ENCODE results near the gene TMCO1. TPM values are rescaled to one million over a fixed set of nuclear protein-coding genes. Genes with fewer than 3 reads are reported as not detected.
"Not testable (repeated sequence)": the region's sequence is repeated elsewhere in the genome, so short reads cannot be mapped to it uniquely, and the experiment has no call there.

The TMCO1 gene
- total RNA-seq, 2 experiments from 2014 or later: 79.9 to 81.1 TPM

- H3K4me3 Mint-ChIP-seq: no peak overlapping the region
- H3K9me3 Mint-ChIP-seq: peaks cover 6% of the 10 kb centered on the region
- no peak for DNase-seq
- H3K27me3 Mint-ChIP-seq: no peaks in the 10 kb centered on the region
- H3K36me3 Mint-ChIP-seq: peaks cover 62% of the 10 kb centered on the region
- no peak overlapping the region for H3K27ac Mint-ChIP-seq
- peaks cover 39% of the 10 kb centered on the region for H3K4me1 Mint-ChIP-seq
Observed at GRCh38 chr1:165683848-165684485, 84.7 kb downstream of the TMCO1 start.

- H3K27ac Mint-ChIP-seq, H3K4me3 Mint-ChIP-seq, DNase-seq, H3K9me3 Mint-ChIP-seq, H3K27me3 Mint-ChIP-seq: not testable (repeated sequence)
- Mint-ChIP-seq H3K36me3 (peaks cover 59% of the 10 kb centered on the region), H3K4me1 (peaks cover 31% of the 10 kb centered on the region)
Observed at GRCh38 chr1:165680773-165681172, 87.9 kb downstream of the TMCO1 start.

GRCh38 chr1:165680303-165680702, 88.4 kb downstream of the TMCO1 start:
- no peak overlapping the region for H3K27ac Mint-ChIP-seq
- peaks cover 1% of the 10 kb centered on the region for H3K9me3 Mint-ChIP-seq
- no peak overlapping the region for H3K4me3 Mint-ChIP-seq
- H3K27me3 Mint-ChIP-seq: no peaks in the 10 kb centered on the region
- peaks cover 56% of the 10 kb centered on the region for H3K36me3 Mint-ChIP-seq
- H3K4me1 Mint-ChIP-seq: peaks cover 26% of the 10 kb centered on the region
- DNase-seq: no peak

- Mint-ChIP-seq H3K4me1 (peaks cover 18% of the 10 kb centered on the region), H3K36me3 (peaks cover 52% of the 10 kb centered on the region), H3K27ac (no peak overlapping the region)
Observed at GRCh38 chr1:165679282-165680036, 89.2 kb downstream of the TMCO1 start.

GRCh38 chr1:165678509-165678908, 90.2 kb downstream of the TMCO1 start:
- peak overlapping the region; percentile 12 for H3K27ac Mint-ChIP-seq
- peaks cover 50% of the 10 kb centered on the region for H3K36me3 Mint-ChIP-seq
- H3K4me1 Mint-ChIP-seq: peaks cover 14% of the 10 kb centered on the region
- H3K9me3 Mint-ChIP-seq: peaks cover 1% of the 10 kb centered on the region
- H3K4me3 Mint-ChIP-seq: no peak overlapping the region
- no peaks in the 10 kb centered on the region for H3K27me3 Mint-ChIP-seq
- DNase-seq: no peak

More at GRCh38 chr1:165679282-165680036, 89.2 kb downstream of the TMCO1 start:
- H3K4me3 Mint-ChIP-seq: no peak overlapping the region
- H3K27me3 Mint-ChIP-seq: no peaks in the 10 kb centered on the region
- peaks cover 1% of the 10 kb centered on the region for H3K9me3 Mint-ChIP-seq
- no peak for DNase-seq

Other genes with a start within 250 kb of the TMCO1 start
- not detected for gene LRRC52, start 224.9 kb downstream of the TMCO1 start, total RNA-seq
- 10 to 100 TPM; 31.7 to 33.3 TPM for gene MGST3, start 137.6 kb downstream of the TMCO1 start, total RNA-seq
- 10 to 100 TPM; 41.3 to 43.6 TPM for gene ALDH9A1, start 70.3 kb downstream of the TMCO1 start, total RNA-seq
- gene UCK2, start 58.7 kb upstream of the TMCO1 start, total RNA-seq: 10 to 100 TPM; 88.6 to 92.2 TPM